BLaER1 treated with 17β-estradiol and CSF1 and Interleukin-3, amounts not matched to agents 10 nM and 100 nM (cell line): ENCODE results near the gene HPD.

ENCODE experiments used
- H3K27ac ChIP-seq, 11 experiments: shearing (Covaris generic); formaldehyde crosslinking; 2 replicates each; pipeline ENCODE4 v1.8.1; 2022
- H3K27me3 ChIP-seq, 11 experiments: shearing (Covaris generic); formaldehyde crosslinking; 2 replicates each; pipeline ENCODE4 v1.8.1; 2022
- H3K36me3 ChIP-seq, 11 experiments: shearing (Covaris generic); formaldehyde crosslinking; 2 replicates each; pipeline ENCODE4 v1.8.1; 2022
- H3K4me1 ChIP-seq, 10 experiments: shearing (Covaris generic); formaldehyde crosslinking; 2 replicates each; pipeline ENCODE4 v1.8.1; 2022
- H3K4me2 ChIP-seq, 11 experiments: shearing (Covaris generic); formaldehyde crosslinking; 2 replicates each; pipeline ENCODE4 v1.8.1; 2022
- H3K4me3 ChIP-seq, 10 experiments: shearing (Covaris generic); formaldehyde crosslinking; 2 replicates each; pipeline ENCODE4 v1.8.1; 2022
- H3K9ac ChIP-seq, 11 experiments: shearing (Covaris generic); formaldehyde crosslinking; 2 replicates each; pipeline ENCODE4 v1.8.1; 2022
- H3K9me3 ChIP-seq, 11 experiments: shearing (Covaris generic); formaldehyde crosslinking; replicated peaks in 1 of 11; 2 replicates each; pipeline ENCODE4 v1.8.1; 2022
- H4K20me1 ChIP-seq, 11 experiments: shearing (Covaris generic); formaldehyde crosslinking; 2 replicates each; pipeline ENCODE4 v1.8.1; 2022
- Cebpa-rat ChIP-seq, 11 experiments: shearing (Covaris generic); IDR thresholded peaks; 2 replicates each; pipeline ENCODE4 v1.8.1; 2022

The HPD gene

GRCh38 chr12:121825041-121825523 lies 33.6 kb downstream of the HPD start:
- no peak for TF ChIP-seq Cebpa-rat (IDR thresholded peaks at IDR 0.05)
- H3K36me3 ChIP-seq: peaks cover 77 to 98% (median 95%) of the 10 kb centered on the region in 11 experiments
- H3K9ac ChIP-seq: no peak overlapping the region

GRCh38 chr12:121823727-121824115 lies 34.9 kb downstream of the HPD start:
- 0 out of 22 replicates have a peak overlapping the region, but pooled peaks of 1 of the 11 experiments have one; percentile 4 for H3K9ac ChIP-seq
- no peak overlapping the region for H3K27ac ChIP-seq
- H4K20me1 ChIP-seq: peaks cover 12 to 89% (median 64%) of the 10 kb centered on the region in 11 experiments; a peak in 20 of 22 replicates
- no peaks in the 10 kb centered on the region for H3K27me3 ChIP-seq
- peaks cover 78 to 98% (median 94%) of the 10 kb centered on the region in 11 experiments for H3K36me3 ChIP-seq
- no peak for TF ChIP-seq Cebpa-rat (IDR thresholded peaks at IDR 0.05)
- H3K4me2 ChIP-seq: no peak overlapping the region
- no peak overlapping the region for H3K4me3 ChIP-seq
- H3K9me3 ChIP-seq: no peaks in the 10 kb centered on the region
- H3K4me1 ChIP-seq: peaks cover 0 to 11% (median 0%) of the 10 kb centered on the region in 10 experiments; a peak in 6 of 20 replicates

More at GRCh38 chr12:121825041-121825523, 33.6 kb downstream of the HPD start:
- H3K4me3 ChIP-seq: no peak overlapping the region
- no peak overlapping the region for H3K27ac ChIP-seq
- no peak overlapping the region for H3K4me2 ChIP-seq
- H3K4me1 ChIP-seq: no peaks in the 10 kb centered on the region
- peaks cover 6 to 89% (median 61%) of the 10 kb centered on the region in 11 experiments; a peak in 20 of 22 replicates for H4K20me1 ChIP-seq
- no peaks in the 10 kb centered on the region for H3K27me3 ChIP-seq
- no peaks in the 10 kb centered on the region for H3K9me3 ChIP-seq

- no peaks in the 10 kb centered on the region for H3K9me3 ChIP-seq
- H3K27ac ChIP-seq: no peak overlapping the region
- no peak overlapping the region for H3K4me2 ChIP-seq
- peaks cover 78 to 97% (median 91%) of the 10 kb centered on the region in 11 experiments for H3K36me3 ChIP-seq
- H4K20me1 ChIP-seq: peaks cover 12 to 84% (median 60%) of the 10 kb centered on the region in 11 experiments; a peak in 20 of 22 replicates
- H3K4me3 ChIP-seq: no peak overlapping the region
- TF ChIP-seq Cebpa-rat (IDR thresholded peaks at IDR 0.05): no peak
- no peaks in the 10 kb centered on the region for H3K27me3 ChIP-seq
- H3K4me1 ChIP-seq: peaks cover 0 to 15% (median 3%) of the 10 kb centered on the region in 10 experiments; a peak in 13 of 20 replicates
- no peak overlapping the region for H3K9ac ChIP-seq
These were observed 35.4 kb downstream of the HPD start for GRCh38 chr12:121823101-121823726.

GRCh38 chr12:121822393-121823100 lies 36.1 kb downstream of the HPD start:
- Histone ChIP-seq H3K36me3 (peaks cover 78 to 97% (median 91%) of the 10 kb centered on the region in 11 experiments), H3K4me1 (peaks cover 0 to 22% (median 9%) of the 10 kb centered on the region in 10 experiments; a peak in 14 of 20 replicates), H3K4me3 (no peak overlapping the region), H3K4me2 (no peak overlapping the region), H3K27ac (no peak overlapping the region), H3K9ac (no peak overlapping the region), H3K9me3 (no peaks in the 10 kb centered on the region), H3K27me3 (no peaks in the 10 kb centered on the region), H4K20me1 (peaks cover 12 to 82% (median 55%) of the 10 kb centered on the region in 11 experiments; a peak in 19 of 22 replicates)
- TF ChIP-seq Cebpa-rat (IDR thresholded peaks at IDR 0.05): no peak

- H3K9ac ChIP-seq: 0 out of 22 replicates have a peak overlapping the region, but pooled peaks of 1 of the 11 experiments have one; percentile 6
- H3K4me2 ChIP-seq: no peak overlapping the region
- no peaks in the 10 kb centered on the region for H3K9me3 ChIP-seq
- peaks cover 0 to 23% (median 14%) of the 10 kb centered on the region in 10 experiments; a peak in 14 of 20 replicates for H3K4me1 ChIP-seq
- H4K20me1 ChIP-seq: peaks cover 12 to 83% (median 73%) of the 10 kb centered on the region in 11 experiments; a peak in 20 of 22 replicates
- TF ChIP-seq Cebpa-rat (IDR thresholded peaks at IDR 0.05): no peak
- H3K27me3 ChIP-seq: no peaks in the 10 kb centered on the region
- no peak overlapping the region for H3K27ac ChIP-seq
- no peak overlapping the region for H3K4me3 ChIP-seq
- peaks cover 86 to 97% (median 94%) of the 10 kb centered on the region in 11 experiments for H3K36me3 ChIP-seq
These were observed 38.6 kb downstream of the HPD start for GRCh38 chr12:121820056-121820455.

- H3K9me3 ChIP-seq: no peaks in the 10 kb centered on the region
- peaks cover 0 to 23% (median 14%) of the 10 kb centered on the region in 10 experiments; a peak in 14 of 20 replicates for H3K4me1 ChIP-seq
- no peak for TF ChIP-seq Cebpa-rat (IDR thresholded peaks at IDR 0.05)
- no peaks in the 10 kb centered on the region for H3K27me3 ChIP-seq
- peak overlapping the region in 2 of 11 experiments; percentile 14 to 21; a peak in 1 of 22 replicates for H3K27ac ChIP-seq
- H3K4me2 ChIP-seq: peak overlapping the region in 2 of 11 experiments; percentile 2 to 8; a peak in 1 of 22 replicates
- peaks cover 15 to 84% (median 75%) of the 10 kb centered on the region in 11 experiments; a peak in 20 of 22 replicates for H4K20me1 ChIP-seq
- no peak overlapping the region for H3K4me3 ChIP-seq
- H3K36me3 ChIP-seq: peaks cover 91 to 97% (median 94%) of the 10 kb centered on the region in 11 experiments
- peak overlapping the region in 2 of 11 experiments; percentile 6 to 15; a peak in 3 of 22 replicates for H3K9ac ChIP-seq
These were observed 39.3 kb downstream of the HPD start for GRCh38 chr12:121819212-121819949.

- H3K27ac ChIP-seq: peak overlapping the region in 1 of 11 experiments; percentile 35; a peak in 2 of 22 replicates
- H4K20me1 ChIP-seq: peaks cover 29 to 87% (median 78%) of the 10 kb centered on the region in 11 experiments
- H3K36me3 ChIP-seq: peaks cover 88 to 97% (median 93%) of the 10 kb centered on the region in 11 experiments
- H3K9ac ChIP-seq: peak overlapping the region in 4 of 11 experiments; percentile 10 to 44 (median 24); a peak in 3 of 22 replicates
- H3K4me2 ChIP-seq: peak overlapping the region in 4 of 11 experiments; percentile 0 to 21 (median 16); a peak in 3 of 22 replicates
- no peaks in the 10 kb centered on the region for H3K9me3 ChIP-seq
- no peaks in the 10 kb centered on the region for H3K27me3 ChIP-seq
- no peak for TF ChIP-seq Cebpa-rat (IDR thresholded peaks at IDR 0.05)
- no peak overlapping the region for H3K4me3 ChIP-seq
- peaks cover 14 to 36% (median 28%) of the 10 kb centered on the region in 10 experiments for H3K4me1 ChIP-seq
These were observed 41.0 kb downstream of the HPD start for GRCh38 chr12:121817648-121818043.

- Histone ChIP-seq H3K36me3 (peaks cover 82 to 97% (median 91%) of the 10 kb centered on the region in 11 experiments), H3K9me3 (no peaks in the 10 kb centered on the region), H3K4me2 (no peak overlapping the region; a peak in 1 of 22 replicates), H3K4me3 (no peak overlapping the region), H3K27me3 (no peaks in the 10 kb centered on the region), H3K27ac (peak overlapping the region in 1 of 11 experiments; percentile 35; a peak in 2 of 22 replicates), H3K9ac (peak overlapping the region in 4 of 11 experiments; percentile 10 to 44 (median 22); a peak in 3 of 22 replicates), H4K20me1 (peaks cover 35 to 87% (median 79%) of the 10 kb centered on the region in 11 experiments), H3K4me1 (peaks cover 18 to 42% (median 33%) of the 10 kb centered on the region in 10 experiments)
- no peak for TF ChIP-seq Cebpa-rat (IDR thresholded peaks at IDR 0.05)
These were observed 41.6 kb downstream of the HPD start for GRCh38 chr12:121816925-121817647.
